Liver (tissue), 3 donors: Measurements from ENCODE around the gene CES5A.

Experiments used
- ATF3 ChIP-seq: IDR thresholded peaks from 2 replicates; pipeline ENCODE4 v1.6.1; 2016; ENCODE audit warnings: antibody characterized with exemption
- CTCF ChIP-seq: fragments of 150-350 bp; IDR thresholded peaks from 2 replicates; pipeline ENCODE4 v1.5.1; 2017; ENCODE audit warnings: improper control_type of control experiment, low read depth, low read length; ENCODE audit not compliant: missing input control
- EGR1 ChIP-seq, 2 donors: IDR thresholded peaks; 2 replicates each; pipeline ENCODE4 v1.6.1; 2016 to 2018; ENCODE audit warnings: antibody characterized with exemption in 2 of 2, low read depth in 2 of 2
- GABPA ChIP-seq, 2 donors: IDR thresholded peaks in 1 of 2; conservative IDR thresholded peaks in 1 of 2; 2 replicates each; pipeline ENCODE4 v1.6.1; 2016; ENCODE audit warnings: antibody characterized with exemption in 2 of 2, mild to moderate bottlenecking in 1 of 2, moderate library complexity in 1 of 2
- HNF4A ChIP-seq, 2 donors: conservative IDR thresholded peaks; 2 replicates each; pipeline ENCODE4 v1.6.1; 2016; ENCODE audit warnings: antibody characterized with exemption in 2 of 2, mild to moderate bottlenecking in 2 of 2
- JUND ChIP-seq, 2 donors: IDR thresholded peaks; 2 replicates each; pipeline ENCODE4 v1.6.1; 2016; ENCODE audit warnings: antibody characterized with exemption in 2 of 2
- MAX ChIP-seq: IDR thresholded peaks from 2 replicates; pipeline ENCODE4 v1.6.1; 2016; ENCODE audit warnings: antibody characterized with exemption
- RAD21 ChIP-seq, 2 donors: IDR thresholded peaks; 2 replicates each; pipeline ENCODE4 v1.6.1; 2016; ENCODE audit warnings: antibody characterized with exemption in 2 of 2, mild to moderate bottlenecking in 2 of 2
- REST ChIP-seq: IDR thresholded peaks from 2 replicates; pipeline ENCODE4 v1.6.1; 2016; ENCODE audit warnings: antibody characterized with exemption, mild to moderate bottlenecking
- SP1 ChIP-seq: IDR thresholded peaks from 2 replicates; pipeline ENCODE4 v1.6.1; 2018; ENCODE audit warnings: antibody characterized with exemption, mild to moderate bottlenecking
- TAF1 ChIP-seq: conservative IDR thresholded peaks from 2 replicates; pipeline ENCODE4 v1.6.1; 2016; ENCODE audit warnings: antibody characterized with exemption, mild to moderate bottlenecking
- YY1 ChIP-seq: IDR thresholded peaks from 2 replicates; pipeline ENCODE4 v1.6.1; 2016; ENCODE audit warnings: antibody characterized with exemption, mild to moderate bottlenecking
- donor health status: healthy.
- donor health status: healthy.

GRCh38 chr16:55856950-55857349 is 18.2 kb downstream of the CES5A start:
- TF ChIP-seq CTCF (no peak), GABPA (IDR thresholded peaks at IDR 0.05 in 1 of 2, conservative IDR thresholded peaks at IDR 0.05 in 1 of 2) (no peak), YY1 (no peak), HNF4A (conservative IDR thresholded peaks at IDR 0.05) (no peak), EGR1 (IDR thresholded peaks at IDR 0.05; ENCODE audit: low read depth in 2 of 2) (no peak), REST (no peak), MAX (no peak), ATF3 (no peak), SP1 (no peak), RAD21 (IDR thresholded peaks at IDR 0.05) (no peak), JUND (IDR thresholded peaks at IDR 0.05) (no peak), TAF1 (no peak)
